ENCODE measurements around the gene LPIN3. TPM values are rescaled to one million over a fixed set of nuclear protein-coding genes. Genes with fewer than 3 reads are reported as not detected.

LPIN3 gene
- total and polyA plus RNA-seq, 2 of the 4 experiments (the other 2 are of a cell fraction) = 2.3 to 8.3 TPM

DNA sequence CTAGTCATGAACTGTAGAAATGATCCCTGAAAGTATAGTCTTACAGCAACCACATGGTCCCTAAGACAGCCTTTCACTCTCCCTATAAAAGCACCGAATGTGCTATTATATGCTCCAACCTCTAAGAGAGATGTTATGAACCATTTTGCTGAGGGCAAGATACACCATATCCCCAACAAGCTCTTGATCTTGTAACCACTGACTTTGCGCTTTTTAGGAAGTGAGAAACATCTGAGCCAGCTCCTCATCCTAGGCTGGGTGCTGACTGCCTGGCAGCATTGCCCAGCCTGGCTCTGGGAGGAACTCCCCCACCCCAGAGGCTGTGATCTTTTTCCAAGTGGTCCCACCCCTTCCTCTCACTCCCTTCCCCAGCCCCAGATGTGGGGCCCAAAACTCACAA lies 29.1 kb downstream of the LPIN3 start:
- no peak overlapping the region for H2AK5ac ChIP-seq (ENCODE audit: low read depth, low read length)

More for the DNA sequence above, 29.1 kb downstream of the LPIN3 start:
- H3K9me3 ChIP-seq (ENCODE audit: control insufficient read depth, insufficient read depth, low read length) = peaks cover 4% of the 10 kb centered on the region; the same call in 1 of the 2 replicates
- ChIA-PET POLR2A (ENCODE audit: unreplicated experiment) (no interaction called here), CTCF (no interaction called here)
- H2AK9ac ChIP-seq (replicated peaks; ENCODE audit: low read depth, low read length, poor library complexity) = no peak overlapping the region
- H3K27me3 ChIP-seq (ENCODE audit: control insufficient read depth, insufficient read depth, low read length) = peaks cover 73% of the 10 kb centered on the region
- H3K79me1 ChIP-seq (ENCODE audit: low read depth in 1 of 2, low read length in 2 of 2) = no peaks in the 10 kb centered on the region
- no peak overlapping the region for H3K14ac ChIP-seq (replicated peaks; ENCODE audit: low read depth, low read length)
- H3K4me1 ChIP-seq (ENCODE audit: control insufficient read depth, insufficient read depth, low read length) = no peaks in the 10 kb centered on the region
- intact Hi-C loops (cut with micrococcal nuclease) (no loop called here), in situ Hi-C loops (cut with MboI; ENCODE audit: low sequenced_read_pairs) (no loop called here), dilution Hi-C loops (cut with HindIII; ENCODE audit: low sequenced_read_pairs, unreplicated experiment) (no loop called here)
- no peak overlapping the region for H3K4me2 ChIP-seq (ENCODE audit: low read depth, low read length)
- H3K27ac ChIP-seq (ENCODE audit: insufficient read depth, low read length) = no peak overlapping the region
- DNase-seq (no peak), ATAC-seq (ENCODE audit: low read depth) (no peak)
- peaks cover 4% of the 10 kb centered on the region; the same call in 1 of the 2 replicates for H4K20me1 ChIP-seq (ENCODE audit: insufficient read depth, low read length)
- no peak overlapping the region for H2AFZ ChIP-seq (replicated peaks; ENCODE audit: low read length, poor library complexity)
- BruUV-seq (replicated peaks) = no TSS peak
- H4K8ac ChIP-seq (ENCODE audit: low read depth in 2 of 2, low read length in 2 of 2) = no peak overlapping the region
- no peak overlapping the region for H2BK15ac ChIP-seq (ENCODE audit: low read depth, low read length)
- H3K9me1 ChIP-seq (ENCODE audit: insufficient read depth, low read length) = no peaks in the 10 kb centered on the region
- no peak overlapping the region for H3K9ac ChIP-seq (ENCODE audit: low read depth, low read length)
- no peak overlapping the region for H3K23ac ChIP-seq (ENCODE audit: low read depth, low read length)
- H2BK120ac ChIP-seq (ENCODE audit: low read depth, low read length) = no peak overlapping the region
- H3K4me3 ChIP-seq (ENCODE audit: insufficient read depth, low read depth, low read length) = no peak overlapping the region
- H4K5ac ChIP-seq (ENCODE audit: low read depth, low read length) = no peak overlapping the region
- H3K4ac ChIP-seq (ENCODE audit: low read depth, low read length) = no peak overlapping the region
- H4K91ac ChIP-seq (ENCODE audit: insufficient read depth, low read depth, low read length) = no peak overlapping the region
- no peak overlapping the region for H3K18ac ChIP-seq (ENCODE audit: low read depth, low read length)
- no CpG with 5 or more reads among the region's 2 CpGs for whole genome bisulfite sequencing, 2 experiments (ENCODE audit: extremely low coverage in 2 of 2, insufficient read length in 1 of 2)
- no peaks in the 10 kb centered on the region for H3K36me3 ChIP-seq (ENCODE audit: control insufficient read depth, insufficient read depth, low read length)
- TF ChIP-seq MAZ (IDR thresholded peaks at IDR 0.05; ENCODE audit: borderline replicate concordance, low read depth, low read length) = no peak
- TF ChIP-seq POLR2A (IDR thresholded peaks at IDR 0.05; ENCODE audit: low read depth, low read length) = no peak
- TF ChIP-seq, protein P1, sequence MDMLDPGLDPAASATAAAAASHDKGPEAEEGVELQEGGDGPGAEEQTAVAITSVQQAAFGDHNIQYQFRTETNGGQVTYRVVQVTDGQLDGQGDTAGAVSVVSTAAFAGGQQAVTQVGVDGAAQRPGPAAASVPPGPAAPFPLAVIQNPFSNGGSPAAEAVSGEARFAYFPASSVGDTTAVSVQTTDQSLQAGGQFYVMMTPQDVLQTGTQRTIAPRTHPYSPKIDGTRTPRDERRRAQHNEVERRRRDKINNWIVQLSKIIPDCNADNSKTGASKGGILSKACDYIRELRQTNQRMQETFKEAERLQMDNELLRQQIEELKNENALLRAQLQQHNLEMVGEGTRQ (IDR thresholded peaks at IDR 0.05; ENCODE audit: low read depth, low read length) = no peak
- no peak for TF ChIP-seq RAD21 (IDR thresholded peaks at IDR 0.05; ENCODE audit: low read length)
- TF ChIP-seq NFE2L2 (IDR thresholded peaks at IDR 0.05; ENCODE audit: low read depth, low read length) = no peak
- H2BK20ac ChIP-seq (ENCODE audit: low read depth, low read length) = no peak overlapping the region
- H3K56ac ChIP-seq (ENCODE audit: extremely low read depth, insufficient read depth, low read length) = no peak overlapping the region
- no peak overlapping the region for H2BK5ac ChIP-seq (ENCODE audit: low read depth, low read length, poor library complexity, severe bottlenecking)

All from IMR-90 (cell line).